OCI-LY7 (cell line): ENCODE data around the gene FOXJ3.

Experiments used
- CTCF ChIP-seq: fragments of 200-600 bp; sonication (generic); conservative IDR thresholded peaks from 2 replicates; pipeline ENCODE4 v1.5.1; 2014; ENCODE audit warnings: mild to moderate bottlenecking, antibody characterized with exemption, low read length, moderate library complexity, mixed read lengths
- EZH2phosphoT487 ChIP-seq: fragments of 200-600 bp; sonication (generic); IDR thresholded peaks from 2 replicates; pipeline ENCODE4 v1.6.1; 2018; ENCODE audit warnings: low read depth, borderline replicate concordance, mild to moderate bottlenecking, mixed run types, antibody characterized with exemption, low read length, moderate library complexity, mixed read lengths

- no peak for TF ChIP-seq CTCF
- TF ChIP-seq EZH2phosphoT487, result no peak
Measured at GRCh38 chr1:42221456-42221855, 113.6 kb downstream of the FOXJ3 start.
